Renal cortex interstitium (tissue), 11 donors: Measurements from ENCODE around the gene AGPAT4. TPM values are rescaled to one million over a fixed set of nuclear protein-coding genes. Genes with fewer than 3 reads are reported as not detected.

Experiments
- DNase-seq, 11 donors: peaks; one replicate each; pipeline ENCODE4 v3.0.0-alpha.2; 2013; ENCODE audit warnings: low read depth in 9 of 11, low spot score in 4 of 11; ENCODE audit errors: extremely low read depth in 1 of 11
- polyA plus RNA-seq, 3 donors: library from polyadenylated mRNA; unstranded; fragments of 120-200 nt; gene quantifications; one replicate each; pipeline ENCODE4 v1.2.1, GENCODE V29; 2013; ENCODE audit not compliant: insufficient read length in 3 of 3

The AGPAT4 gene
- polyA plus RNA-seq, 3 donors = 18.7 to 26.5 (median 20.9) TPM

DNA sequence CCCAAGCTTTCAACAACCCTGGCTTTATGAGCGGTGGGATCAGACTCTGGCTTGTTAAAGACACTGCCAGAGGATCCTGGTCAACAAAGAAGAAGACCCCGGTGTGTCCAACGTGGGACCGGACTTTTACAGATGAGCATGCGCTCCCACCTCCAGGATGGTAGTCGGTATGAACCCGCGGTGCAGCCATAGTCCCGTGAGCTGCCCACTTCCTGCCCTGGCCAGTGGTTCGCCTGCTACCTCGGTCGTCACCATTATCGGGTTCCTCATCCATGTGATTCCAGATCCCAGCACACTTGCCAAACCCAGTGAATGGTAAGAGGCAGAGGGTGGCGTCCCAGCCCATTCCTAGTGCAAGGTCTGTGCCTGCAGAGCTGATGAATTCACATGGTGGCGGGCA, 112.7 kb downstream of the AGPAT4 start:
- DNase-seq = no peak

- no peak for DNase-seq
Observed at GRCh38 chr6:161154796-161155335, 119.0 kb downstream of the AGPAT4 start.

DNA sequence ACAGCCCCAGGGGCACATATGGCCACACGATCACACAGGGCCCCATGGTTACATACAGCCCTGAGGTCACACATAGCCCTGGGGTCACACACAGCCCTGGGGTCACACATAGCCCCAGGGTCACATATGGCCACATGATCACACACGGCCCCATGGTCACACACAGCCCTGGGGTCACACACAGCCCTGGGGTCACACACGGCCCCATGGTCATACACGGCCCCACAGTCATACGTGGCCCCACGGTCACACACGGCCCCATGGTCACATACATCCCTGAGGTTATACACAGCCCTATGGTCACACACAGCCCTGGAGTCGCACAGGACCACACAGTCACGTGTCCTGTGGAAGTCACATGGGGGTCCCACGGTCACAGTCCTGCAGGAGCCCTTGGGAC, 120.1 kb downstream of the AGPAT4 start:
- DNase-seq = no peak

DNA sequence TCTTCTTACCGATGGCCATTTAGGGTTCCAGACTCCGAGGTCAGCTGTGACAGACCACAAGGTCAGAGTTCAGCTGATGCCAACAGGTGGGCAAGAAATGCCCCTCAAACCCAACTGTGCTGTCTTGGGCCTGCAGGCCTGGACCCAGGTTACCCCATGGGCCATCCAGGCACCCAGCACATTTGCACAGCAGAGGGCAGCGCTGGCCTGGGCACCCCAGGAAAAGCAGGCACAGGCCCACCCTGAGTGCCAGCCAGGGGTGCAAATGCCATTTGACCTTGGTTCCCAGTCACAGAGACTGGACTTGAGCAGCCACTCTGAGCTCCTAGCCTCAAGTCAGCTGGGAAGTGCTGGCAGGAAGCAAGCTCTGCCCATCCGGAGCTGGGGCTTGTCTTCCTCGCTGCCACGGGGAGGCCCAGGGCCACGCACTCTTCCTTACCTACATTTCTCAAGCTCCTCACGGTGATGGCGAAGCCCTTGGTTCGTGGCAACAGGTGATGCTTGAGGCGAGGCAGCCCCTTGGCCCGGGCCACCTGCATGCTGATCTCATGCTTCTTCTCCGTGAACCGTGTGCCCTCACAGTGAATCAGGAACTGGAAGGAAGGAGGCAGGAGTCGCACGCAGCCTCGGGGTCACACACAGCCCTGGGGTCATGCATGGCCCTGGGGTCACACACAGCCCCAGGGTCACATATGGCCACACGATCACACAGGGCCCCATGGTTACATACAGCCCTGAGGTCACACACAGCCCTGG, 120.8 kb downstream of the AGPAT4 start:
- DNase-seq = no peak

DNA sequence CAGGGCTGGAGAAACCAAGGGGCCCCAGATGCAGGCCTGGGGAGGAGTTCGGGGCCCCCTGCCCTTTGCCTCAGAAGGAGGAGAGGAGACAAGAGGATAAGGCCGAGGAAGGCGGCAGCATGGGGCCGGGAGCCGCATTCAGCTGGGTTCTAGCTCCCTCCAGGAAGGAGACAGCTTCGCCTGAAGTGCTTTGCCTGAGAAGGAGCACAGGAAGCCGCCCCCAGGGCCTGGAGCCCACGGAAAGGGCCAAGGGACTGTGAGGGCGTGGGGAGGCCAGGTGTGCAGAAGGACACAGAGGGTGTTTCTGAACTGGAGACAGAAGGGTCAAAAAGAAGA, 121.4 kb downstream of the AGPAT4 start:
- DNase-seq = no peak

GRCh38 chr6:161151660-161152526, 122.0 kb downstream of the AGPAT4 start:
- DNase-seq = no peak

DNA sequence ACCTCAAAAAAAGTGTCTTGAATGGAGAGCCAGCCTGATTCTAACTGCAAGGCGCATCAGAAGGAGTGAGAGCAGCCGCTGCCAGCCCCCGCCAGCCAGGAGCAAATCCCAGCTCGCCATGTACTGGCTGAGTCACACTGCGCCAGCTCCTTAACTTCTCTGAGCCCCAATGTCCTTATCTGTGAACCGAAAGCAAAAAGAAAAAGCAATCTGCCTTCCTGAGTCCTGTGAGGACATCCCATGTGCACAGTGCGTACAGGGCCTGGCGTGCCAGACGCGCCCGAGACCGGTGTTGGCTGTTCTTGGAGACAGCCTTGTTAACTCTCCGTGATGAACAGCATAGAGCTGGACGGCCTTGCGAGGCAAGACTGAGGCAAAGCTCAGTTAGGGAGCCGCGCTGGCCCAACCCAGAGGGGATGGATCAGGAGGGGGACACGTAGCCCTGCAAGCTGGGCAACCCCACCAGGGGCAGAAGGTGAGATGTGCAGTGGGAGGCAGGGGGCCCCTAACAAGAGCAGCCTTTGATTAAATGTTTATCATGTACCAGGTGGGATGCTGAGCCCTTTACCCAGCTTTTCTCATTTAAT, 122.7 kb downstream of the AGPAT4 start:
- no peak for DNase-seq

GRCh38 chr6:161150566-161150965, 123.3 kb downstream of the AGPAT4 start:
- DNase-seq = no peak

GRCh38 chr6:161150136-161150535, 123.7 kb downstream of the AGPAT4 start:
- DNase-seq = no peak

DNA sequence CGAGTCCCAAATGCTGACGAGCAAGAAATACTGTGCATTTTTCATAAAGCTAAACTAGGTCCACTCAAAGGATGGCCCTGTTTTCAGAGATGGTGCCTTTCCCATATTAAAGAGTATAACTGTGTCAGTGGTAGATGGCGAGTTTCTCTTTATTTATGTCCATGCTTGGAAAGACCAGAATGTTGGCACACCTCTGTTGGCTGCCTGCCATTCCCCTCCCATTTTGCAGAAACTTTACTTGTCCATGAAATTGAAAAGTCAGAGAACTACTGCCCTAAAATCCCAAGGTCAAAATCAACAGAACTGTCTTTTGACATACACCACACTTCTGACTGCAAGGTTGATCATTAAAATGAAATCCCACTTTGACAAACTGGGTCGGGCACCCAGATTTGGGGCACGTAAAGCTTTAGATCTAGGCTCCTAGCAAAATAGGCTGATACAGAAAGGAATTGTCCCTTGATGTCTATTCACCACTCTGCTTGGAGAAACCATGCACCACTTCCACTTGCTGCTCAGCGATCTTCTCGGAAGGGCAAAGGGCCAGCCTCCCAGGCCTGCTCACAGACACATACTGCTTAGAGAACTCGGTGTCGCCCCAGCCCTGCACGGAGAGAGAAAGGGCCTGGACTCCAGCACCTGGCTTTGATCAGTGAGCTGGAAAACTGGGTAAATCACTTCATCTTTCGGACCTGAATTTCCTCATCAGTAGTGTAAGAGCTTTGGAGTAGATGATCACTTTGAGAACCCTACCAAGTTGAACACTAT, 130.0 kb downstream of the AGPAT4 start:
- no peak for DNase-seq

DNA sequence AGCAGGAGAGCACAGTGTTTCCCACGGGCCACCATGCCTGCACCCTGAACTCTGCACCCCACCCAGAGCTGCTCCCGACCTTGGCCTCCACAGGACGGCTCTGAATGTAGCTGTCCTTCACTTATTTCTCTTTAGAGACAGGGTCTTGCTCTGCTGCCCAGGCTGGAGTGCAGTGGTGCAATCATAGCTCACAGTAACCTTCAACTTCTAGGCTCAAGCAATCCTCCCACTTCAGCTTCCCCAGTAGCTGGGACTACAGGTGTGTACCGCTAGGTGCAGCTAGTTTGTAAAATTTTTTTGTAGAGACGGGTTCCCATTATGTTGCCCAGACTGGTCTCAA, 130.9 kb downstream of the AGPAT4 start:
- DNase-seq = no peak

GRCh38 chr6:161141173-161141572, 132.7 kb downstream of the AGPAT4 start:
- DNase-seq = no peak

DNA sequence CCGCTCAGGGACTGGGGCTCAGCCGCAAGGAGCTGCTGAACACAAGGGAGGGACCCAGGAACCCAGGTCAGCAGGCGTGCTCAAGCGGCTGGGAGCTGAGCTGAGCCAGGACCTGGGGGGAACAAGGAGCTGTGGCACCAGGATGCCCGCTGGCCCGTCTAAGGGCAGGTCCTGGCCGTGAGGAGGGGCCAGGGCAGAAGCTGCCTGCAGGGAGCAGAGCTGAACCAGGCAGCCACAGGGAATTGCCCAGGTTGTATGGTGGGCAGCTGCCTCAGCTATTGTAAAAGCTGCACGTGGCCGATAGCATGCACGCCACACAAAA, 133.3 kb downstream of the AGPAT4 start:
- no peak for DNase-seq

DNA sequence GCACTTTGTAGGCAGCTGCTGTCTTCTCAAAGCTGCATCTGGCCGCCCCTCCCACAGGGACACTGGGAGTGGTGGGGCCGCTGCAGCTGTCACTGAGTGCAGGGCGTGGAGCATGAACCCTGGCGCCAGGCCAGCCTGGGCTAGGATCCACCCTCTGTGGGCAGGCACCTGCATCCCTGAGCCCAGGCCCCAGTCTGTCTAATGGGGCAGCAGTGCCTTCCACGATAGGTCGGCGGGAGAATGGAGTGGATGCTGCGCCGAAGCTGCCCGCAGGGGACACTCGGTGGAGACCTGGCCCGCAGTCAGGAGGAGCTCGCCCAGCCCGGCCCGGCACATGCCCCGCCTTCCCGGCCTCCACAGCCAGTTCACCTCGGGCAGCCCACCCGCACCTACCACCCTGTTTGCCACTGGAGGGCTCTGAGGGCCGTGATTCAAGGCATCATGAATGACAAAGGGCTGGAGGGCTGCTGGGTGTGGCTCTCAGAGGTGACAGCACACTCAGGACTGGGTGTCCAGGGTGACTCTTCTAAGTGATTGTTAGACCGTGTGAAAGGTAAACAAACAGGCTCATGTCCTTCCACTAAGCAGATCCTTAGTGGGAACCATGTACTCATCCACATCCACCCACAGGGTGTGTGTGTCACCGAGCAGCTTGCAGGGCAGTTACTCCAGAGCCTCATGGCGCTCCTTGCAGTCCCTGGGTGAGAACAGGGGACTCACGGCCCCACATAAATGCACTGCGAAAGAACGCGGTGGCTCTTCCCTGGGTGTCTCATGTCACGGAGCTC, 133.9 kb downstream of the AGPAT4 start:
- DNase-seq = no peak

DNA sequence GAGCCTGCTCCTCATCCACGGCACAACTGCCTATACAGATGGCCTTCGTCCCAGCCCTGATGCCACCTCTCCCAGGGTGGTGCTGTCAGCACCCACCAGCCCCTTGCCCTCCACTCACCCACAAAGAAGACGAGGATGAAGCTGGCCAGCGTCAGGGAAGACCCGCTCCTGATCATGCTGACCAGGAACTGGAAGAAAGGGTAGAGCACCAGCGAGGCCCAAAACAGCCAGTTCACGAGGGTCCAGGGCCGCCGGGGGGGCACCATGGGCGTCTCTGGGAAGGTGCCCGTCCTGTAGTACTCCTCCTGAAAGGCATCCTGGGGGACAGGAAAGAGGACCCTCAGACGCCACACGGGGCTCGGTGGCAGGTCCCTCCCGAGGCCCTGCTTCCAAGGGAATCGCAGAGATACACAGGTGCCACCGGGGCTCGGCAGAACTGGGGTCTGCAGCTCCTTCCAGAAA, 134.5 kb downstream of the AGPAT4 start:
- DNase-seq = no peak

DNA sequence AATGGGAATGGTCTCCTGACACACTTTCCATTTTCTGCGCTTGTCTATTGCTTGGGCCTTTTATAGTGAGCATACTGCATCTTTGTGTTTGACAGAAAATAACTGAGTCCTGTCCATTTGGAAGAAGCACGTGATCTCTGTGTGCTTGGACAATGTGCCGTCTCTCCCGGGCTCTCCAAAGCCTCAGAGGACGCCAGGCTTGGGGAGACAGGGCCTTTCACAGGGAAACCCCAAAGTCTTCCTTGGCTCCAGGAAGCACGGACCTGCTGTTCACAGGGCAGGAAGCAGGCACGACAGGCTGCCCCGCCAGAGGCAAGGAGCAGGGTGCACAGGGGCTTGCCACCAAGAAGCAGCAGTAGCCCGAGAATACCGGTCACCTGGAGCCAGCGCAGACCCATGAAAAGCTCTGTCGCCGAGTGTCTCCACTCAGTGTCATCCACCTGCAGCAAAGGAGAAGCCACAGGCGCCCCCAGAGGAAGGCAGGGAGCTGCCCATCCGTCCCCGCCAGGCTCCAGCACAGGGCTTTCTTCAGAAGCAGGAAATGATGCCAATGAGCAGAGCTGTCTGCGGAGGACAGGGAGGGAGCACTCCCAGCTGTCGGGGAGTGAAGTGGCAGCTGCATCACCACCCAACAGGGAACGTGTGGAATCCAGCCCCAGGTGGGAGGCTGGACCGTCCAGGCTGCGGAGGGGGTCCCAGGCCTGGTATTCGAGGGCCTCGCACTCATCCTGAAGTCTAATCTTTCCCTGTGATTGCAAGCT, 135.1 kb downstream of the AGPAT4 start:
- DNase-seq = no peak

DNA sequence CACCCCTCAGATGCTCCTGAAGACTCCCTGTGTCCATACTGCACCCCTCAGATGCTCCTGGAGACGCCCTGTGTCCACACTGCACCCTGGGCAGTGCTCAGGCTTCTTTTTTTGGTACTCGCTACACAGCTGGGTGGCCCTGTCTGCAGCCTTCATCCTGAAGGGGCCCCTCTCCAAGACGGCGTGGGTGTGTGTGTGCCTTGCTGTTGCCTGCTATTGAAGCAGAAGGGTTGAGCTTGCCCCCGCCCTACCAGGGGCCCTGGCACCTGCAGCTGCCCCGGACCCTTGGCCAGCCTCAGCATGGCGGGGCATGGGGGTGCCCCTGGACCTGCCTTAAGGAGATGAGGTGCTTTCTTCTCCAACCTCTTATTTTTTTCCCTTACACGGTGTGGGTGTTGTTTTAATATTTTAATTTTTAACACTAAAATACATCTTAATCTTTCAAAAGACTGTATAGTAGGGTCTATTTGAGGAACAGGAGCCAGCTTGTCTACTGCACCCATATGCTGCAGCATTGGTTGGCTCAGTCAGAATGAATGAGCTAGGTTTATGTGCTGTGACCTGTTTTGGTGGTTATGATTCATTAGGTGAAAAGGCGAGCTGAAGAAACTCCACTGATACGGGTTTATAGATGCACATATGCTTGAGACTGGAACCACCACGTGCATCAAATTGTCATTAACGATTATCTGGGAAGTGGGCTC, 135.9 kb downstream of the AGPAT4 start:
- DNase-seq = no peak
